K562 (cell line): ENCODE measurements around the gene CDC6. TPM values are rescaled to one million over a fixed set of nuclear protein-coding genes. Genes with fewer than 3 reads are reported as not detected.
A peak's percentile ranks its signal among the peaks of the same experiment; 100 is the strongest.

ENCODE experiments used
- ATAC-seq: fragments of 200-7000 bp; cut with Tn5 transposase; 3 replicates; pipeline ENCODE4 v1.9.1; 2020; ENCODE audit warnings: moderate library complexity
- BruUV-seq: library from RNA; stranded (reverse); fragments of 400-500 nt; replicated peaks from 2 replicates; lab custom pipeline; 2021; lab: Mats Ljungman, UMichigan
- CTCF ChIA-PET: fragments of 300-600 bp; formaldehyde crosslinking; extraction: SDS; loops from one replicate; lab custom pipeline; 2021; ENCODE audit warnings: low intra/inter-chr PET ratio; lab: Yijun Ruan, JAX
- POLR2A ChIA-PET: fragments of 300-600, 350-650 bp; sonication (Branson Sonifier 250); formaldehyde crosslinking; extraction: SDS; loops from one replicate; lab custom pipeline; 2021; ENCODE audit warnings: antibody characterized with exemption, inconsistent platforms; lab: Yijun Ruan, JAX
- DNase-seq, 4 experiments: peaks; one replicate each; pipeline versions ENCODE4 v3.0.0 to v3.0.0-alpha.2; 2011 to 2018; ENCODE audit warnings: low spot score in 3 of 4, mixed read lengths in 3 of 4; ENCODE audit errors: extremely low read depth in 1 of 4
- FAIRE-seq: peaks from 2 replicates; lab custom pipeline; 2011; peaks lifted over from hg19 to GRCh38; lab: Jason Lieb, UNC
- H2AFZ ChIP-seq: 2 replicates; pipeline ENCODE4 v1.6.0; 2011; ENCODE audit warnings: low read depth, low read length, control low read depth, inconsistent platforms
- H3K27ac ChIP-seq: fragments of 200-600 bp; 3 replicates; pipeline ENCODE4 v1.8.0; 2011; ENCODE audit warnings: low read depth, mild to moderate bottlenecking, control low read depth, inconsistent platforms, low read length, moderate library complexity, mixed read lengths; ENCODE audit errors: extremely low read depth
- H3K27me3 ChIP-seq, 2 experiments: fragments of 300-600 bp in 1 of 2; 2 replicates in 1 of 2; 3 replicates in 1 of 2; pipeline versions ENCODE4 v1.6.0 to v1.8.0; 2011; ENCODE audit warnings: inconsistent platforms in 2 of 2, low read length in 2 of 2, mild to moderate bottlenecking in 1 of 2, mixed read lengths in 1 of 2, moderate library complexity in 1 of 2; ENCODE audit not compliant: control insufficient read depth in 2 of 2, insufficient read depth in 2 of 2
- H3K36me3 ChIP-seq: fragments of 300-600 bp; 3 replicates; pipeline ENCODE4 v1.8.0; 2011; ENCODE audit warnings: mild to moderate bottlenecking, low read length, inconsistent platforms; ENCODE audit not compliant: control insufficient read depth, insufficient read depth
- H3K4me1 ChIP-seq, 2 experiments: fragments of 200-600 bp in 1 of 2; replicated peaks in 1 of 2; 2 replicates in 1 of 2; 3 replicates in 1 of 2; pipeline versions ENCODE4 v1.5.1 to v1.8.0; 2011; ENCODE audit warnings: inconsistent platforms in 2 of 2, low read length in 2 of 2, mild to moderate bottlenecking in 1 of 2, mixed read lengths in 1 of 2, moderate library complexity in 1 of 2; ENCODE audit not compliant: control insufficient read depth in 2 of 2, insufficient read depth in 2 of 2
- H3K4me2 ChIP-seq: 2 replicates; pipeline ENCODE4 v1.6.1; 2011; ENCODE audit warnings: low read length, control low read depth, inconsistent platforms, mixed read lengths; ENCODE audit not compliant: insufficient read depth
- H3K4me3 ChIP-seq: fragments of 200-600 bp; sonication (generic), shearing (Covaris generic); 2 replicates; pipeline ENCODE4 v1.5.1; 2016; ENCODE audit warnings: control low read depth, inconsistent platforms
- H3K79me2 ChIP-seq: fragments of 200-600 bp; 3 replicates; pipeline ENCODE4 v1.8.0; 2011; ENCODE audit warnings: low read length, inconsistent platforms; ENCODE audit not compliant: control insufficient read depth, insufficient read depth
- H3K9ac ChIP-seq, 2 experiments: 2 replicates each; pipeline versions ENCODE4 v1.6.0 to v1.6.1; 2011; ENCODE audit warnings: low read depth in 2 of 2, low read length in 2 of 2, control low read depth in 1 of 2, inconsistent platforms in 1 of 2, mild to moderate bottlenecking in 1 of 2, mixed read lengths in 1 of 2; ENCODE audit not compliant: insufficient read depth in 1 of 2
- H3K9me1 ChIP-seq: one replicate; pipeline ENCODE4 v1.6.0; 2011; ENCODE audit warnings: inconsistent platforms, mild to moderate bottlenecking, low read length, moderate library complexity; ENCODE audit not compliant: control insufficient read depth, insufficient read depth
- H3K9me3 ChIP-seq: replicated peaks from 2 replicates; pipeline ENCODE4 v1.5.1; 2011; ENCODE audit warnings: low read depth, low read length, inconsistent platforms; ENCODE audit not compliant: control insufficient read depth, insufficient read depth
- H4K20me1 ChIP-seq: replicated peaks from 2 replicates; pipeline ENCODE4 v1.6.1; 2011; ENCODE audit warnings: low read length, inconsistent platforms, mixed read lengths; ENCODE audit not compliant: control insufficient read depth, insufficient read depth
- CREM ChIP-seq: IDR thresholded peaks from 2 replicates; pipeline ENCODE4 v1.6.1; 2014; ENCODE audit warnings: antibody characterized with exemption, low read depth
- CTCF ChIP-seq, 3 experiments: IDR thresholded peaks in 2 of 3; conservative IDR thresholded peaks in 1 of 3; 2 replicates each; pipeline ENCODE4 v1.5.1; 2011 to 2012; ENCODE audit warnings: low read length in 3 of 3, mild to moderate bottlenecking in 3 of 3, control low read depth in 2 of 3, improper control_type of control experiment in 1 of 3, inconsistent platforms in 1 of 3, low read depth in 1 of 3, mixed read lengths in 1 of 3, moderate library complexity in 1 of 3; ENCODE audit not compliant: insufficient read depth in 2 of 3
- DPF2 ChIP-seq: fragments of 450-650 bp; IDR thresholded peaks from 2 replicates; pipeline ENCODE4 v1.6.1; 2016
- ESRRA ChIP-seq: fragments of 450-650 bp; IDR thresholded peaks from 2 replicates; pipeline ENCODE4 v1.6.1; 2014; ENCODE audit warnings: low read depth, mild to moderate bottlenecking, moderate library complexity, borderline replicate concordance
- FOXP4 ChIP-seq: sonication (generic); formaldehyde crosslinking; IDR thresholded peaks from 2 replicates; pipeline ENCODE4 v1.8.0; 2022; ENCODE audit warnings: mild to moderate bottlenecking, missing genetic modification reagents, borderline replicate concordance
- HDAC2 ChIP-seq: fragments of 450-650 bp; IDR thresholded peaks from 2 replicates; pipeline ENCODE4 v1.6.1; 2016; ENCODE audit warnings: mild to moderate bottlenecking
- MLLT1 ChIP-seq, 2 experiments: fragments of 450-650 bp; IDR thresholded peaks; 2 replicates each; pipeline ENCODE4 v1.6.1; 2016
- PRDM10 ChIP-seq: fragments of 450-650 bp; IDR thresholded peaks from 2 replicates; pipeline ENCODE4 v1.6.1; 2018; ENCODE audit not compliant: partially characterized antibody
- SMARCA5 ChIP-seq: fragments of 450-650 bp; IDR thresholded peaks from 2 replicates; pipeline ENCODE4 v1.6.1; 2016
- ZFP36 ChIP-seq: fragments of 150-350 bp; IDR thresholded peaks from 2 replicates; pipeline ENCODE4 v1.6.1; 2018; ENCODE audit warnings: low read length, low read depth; ENCODE audit not compliant: partially characterized antibody
- ZNF766 ChIP-seq: fragments of 200-800 bp; sonication (Bioruptor generic); conservative IDR thresholded peaks from 2 replicates; pipeline ENCODE4 v1.6.1; 2016; ENCODE audit warnings: missing genetic modification characterization, missing compliant biosample characterization
- whole genome bisulfite sequencing: fragments of 100-300 bp; shearing (Covaris generic); methylation state at CpG from one replicate; pipeline ENCODE4 v1.1.6; 2016; ENCODE audit warnings: low coverage, mixed read lengths; ENCODE audit not compliant: insufficient coverage; ENCODE audit errors: missing lambda C conversion rate; 5-methylcytosine and 5-hydroxymethylcytosine counted together
- in situ Hi-C: fragments of 300-500 bp; cut with MboI; formaldehyde crosslinking; loops from 4 replicates; pipeline ENCODE4 v1.15.0; 2018; ENCODE audit warnings: inconsistent platforms, mixed read lengths
- intact Hi-C: fragments of 100-400 bp; cut with micrococcal nuclease; formaldehyde crosslinking; loops from 2 replicates; pipeline ENCODE4 v1.14.2; 2022
- polyA plus RNA-seq, 8 experiments: library from polyadenylated mRNA; depleted of rRNA in 4 of 8; stranded (reverse) in 5 of 8; unstranded in 3 of 8; fragments of >200 nt; fragmentation: Nextera tagmentation in 2 of 8; fragmentation: Illumina TruSeq in 1 of 8; extraction: Ambion mirVana in 2 of 8; extraction: Trizol in 1 of 8; gene quantifications; 2 replicates each; pipeline versions ENCODE4 v1.2.1 to v1.2.3, GENCODE V29; 2011 to 2014; ENCODE audit warnings: inconsistent platforms in 1 of 8, missing spikeins in 1 of 8
- total RNA-seq, 7 experiments: library from RNA; depleted of rRNA in 6 of 7; stranded (reverse); fragments of >200 nt in 6 of 7; fragmentation: Illumina TruSeq in 2 of 7; extraction: Trizol in 2 of 7; gene quantifications; 2 replicates each; pipeline versions ENCODE4 v1.2.1 to v1.2.3, GENCODE V29; 2011 to 2021; ENCODE audit warnings: low replicate concordance in 1 of 7

CDC6 gene
- total and polyA plus RNA-seq, 9 of the 15 experiments (the other 6 are each of a cell fraction or from before 2014, with no cell fraction given), result 29.6 to 141 (median 106) TPM

DNA sequence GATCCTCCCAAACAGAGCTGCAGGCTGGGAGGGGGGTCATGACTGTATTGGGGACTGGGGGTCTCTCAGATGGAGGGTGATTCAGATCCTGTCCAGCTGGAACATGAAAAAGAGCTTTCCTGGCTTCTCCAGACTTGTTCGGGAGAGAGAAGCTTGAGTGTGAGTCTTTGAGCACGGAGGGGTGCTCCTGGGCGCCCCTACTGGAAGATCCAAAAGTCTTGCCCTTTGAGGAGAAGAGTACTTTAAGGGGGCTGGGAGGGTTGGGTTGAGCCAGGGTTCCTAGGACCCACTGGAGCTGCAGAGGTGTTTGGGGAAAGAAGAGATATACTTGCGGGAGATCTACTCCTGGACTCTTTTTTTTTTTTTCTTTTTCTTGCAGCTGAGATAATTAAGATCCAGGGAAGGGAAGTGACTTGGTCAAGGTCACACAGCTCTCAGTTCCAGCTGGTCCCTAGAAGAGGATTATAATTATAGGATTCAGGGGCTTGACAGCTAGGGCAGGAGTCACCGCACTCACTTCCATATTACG, 29.7 kb downstream of the CDC6 start:
- in situ Hi-C loops (no loop called here), intact Hi-C loops (no loop called here)
- ATAC-seq (peak; percentile 68), FAIRE-seq (peak; percentile 88), DNase-seq (peak; percentile 66 to 80 (median 70))
- H3K4me1 ChIP-seq, result peaks cover 52 to 75% of the 10 kb centered on the region in 2 experiments
- no TSS peak for BruUV-seq
- H3K9ac ChIP-seq, result peak overlapping the region; percentile 79 to 88; a peak in 3 of 4 replicates
- no peaks in the 10 kb centered on the region for H3K27me3 ChIP-seq
- H3K27ac ChIP-seq, result peak overlapping the region; percentile 77
- H3K79me2 ChIP-seq, result peaks cover 44% of the 10 kb centered on the region
- H2AFZ ChIP-seq, result peak overlapping the region; percentile 92
- H4K20me1 ChIP-seq, result 0 out of 2 replicates have a peak, but pooled peaks cover 3% of the 10 kb centered on the region
- peak overlapping the region; percentile 79 for H3K4me3 ChIP-seq
- H3K9me3 ChIP-seq, result no peaks in the 10 kb centered on the region
- CTCF ChIA-PET, result interaction anchor here (0.6 kb wide), 1 partner anchor 209 kb away, joined by 3 read pairs; no protein-coding TSS in a partner anchor
- 6% methylated on average over 5 of the region's 6 CpGs for WGBS
- H3K36me3 ChIP-seq, result no peaks in the 10 kb centered on the region
- H3K9me1 ChIP-seq, result no peaks in the 10 kb centered on the region
- POLR2A ChIA-PET, result interaction anchor here (0.6 to 1.5 kb wide), 6 partner anchors 10 to 28 kb away, joined by 3 to 17 read pairs (median 4); no protein-coding TSS in a partner anchor
- peak overlapping the region; percentile 96 for H3K4me2 ChIP-seq
- TF ChIP-seq SMARCA5 (peak; percentile 50; the same call in 1 of the 2 replicates), DPF2 (peak; percentile 22; the same call in 1 of the 2 replicates), CTCF (IDR thresholded peaks at IDR 0.05 in 2 of 3, conservative IDR thresholded peaks at IDR 0.05 in 1 of 3; ENCODE audit: insufficient read depth in 2 of 3, low read depth in 1 of 3, low read length in 3 of 3) (peak; percentile 67 to 83 (median 70)), ZNF766 (no peak), ZFP36 (peak; percentile 25), ESRRA (peak; percentile 41; the same call in 1 of the 2 replicates), CREM (peak; percentile 2; the same call in 1 of the 2 replicates), MLLT1 (IDR thresholded peaks at IDR 0.05) (no peak), FOXP4 (CRISPR knock-in tag) (no peak), PRDM10 (peak; percentile 87), HDAC2 (peak; percentile 16; the same call in 1 of the 2 replicates)
